D721Med (cell line): Measurements from ENCODE around the gene CSRP3.

Experiments used
- DNase-seq: peaks from one replicate; pipeline ENCODE4 v3.0.0; 2011; ENCODE audit warnings: low spot score; ENCODE audit not compliant: insufficient read length
- FAIRE-seq: peaks from 2 replicates; lab custom pipeline; 2011; peaks lifted over from hg19 to GRCh38; lab: Jason Lieb, UNC
- CTCF ChIP-seq: IDR thresholded peaks from 2 replicates; pipeline ENCODE4 v1.5.1; 2012; ENCODE audit warnings: mild to moderate bottlenecking, control low read depth; ENCODE audit not compliant: insufficient read depth; ENCODE audit errors: missing control alignments

The CSRP3 gene

GRCh38 chr11:19187114-19187832 lies 14.5 kb downstream of the CSRP3 start:
- TF ChIP-seq CTCF, result no peak
- FAIRE-seq (no peak), DNase-seq (no peak)

- FAIRE-seq, result no peak
- DNase-seq, result no peak
- no peak for TF ChIP-seq CTCF
These were observed 16.2 kb downstream of the CSRP3 start for GRCh38 chr11:19185516-19186052.

GRCh38 chr11:19185036-19185435 lies 16.7 kb downstream of the CSRP3 start:
- FAIRE-seq, result no peak
- TF ChIP-seq CTCF, result no peak
- no peak for DNase-seq

GRCh38 chr11:19183646-19184045 lies 18.1 kb downstream of the CSRP3 start:
- TF ChIP-seq CTCF, result no peak
- FAIRE-seq (no peak), DNase-seq (no peak)

GRCh38 chr11:19181531-19182261 lies 20.1 kb downstream of the CSRP3 start:
- no peak for TF ChIP-seq CTCF
- no peak for DNase-seq
- no peak for FAIRE-seq

- no peak for TF ChIP-seq CTCF
- DNase-seq, result no peak
- no peak for FAIRE-seq
These were observed 25.1 kb downstream of the CSRP3 start for GRCh38 chr11:19176629-19177186.
